ENCODE results near the gene RAD9A. TPM values are rescaled to one million over a fixed set of nuclear protein-coding genes. Genes with fewer than 3 reads are reported as not detected.

Gene RAD9A
- total RNA-seq, 1 donor from 2014 or later, result 9.4 TPM

- no peaks in the 10 kb centered on the region for H3K9me3 Mint-ChIP-seq (ENCODE audit: unreplicated experiment)
- Histone ChIP-seq H3K79me2 (ENCODE audit: insufficient read depth, low read length) (peaks cover 8% of the 10 kb centered on the region), H4K20me1 (ENCODE audit: insufficient read depth, low read length) (peaks cover 1% of the 10 kb centered on the region), H3K36me3 (ENCODE audit: insufficient read depth, low read length) (no peaks in the 10 kb centered on the region), H3K27me3 (ENCODE audit: insufficient read depth, low read length) (no peaks in the 10 kb centered on the region), H3K9ac (ENCODE audit: low read length) (no peak overlapping the region), H3K27ac (ENCODE audit: low read depth, low read length) (no peak overlapping the region), H2AFZ (ENCODE audit: low read depth, low read length) (no peak overlapping the region), H3K4me2 (ENCODE audit: low read length) (no peak overlapping the region), H3K4me3 (ENCODE audit: insufficient read depth, low read depth, low read length) (no peak overlapping the region), H3K4me1 (ENCODE audit: insufficient read depth, low read length) (peaks cover 36% of the 10 kb centered on the region), H3K9me3 (ENCODE audit: insufficient read depth, low read depth, low read length) (no peaks in the 10 kb centered on the region)
- peaks cover 15% of the 10 kb centered on the region for H3K4me1 Mint-ChIP-seq (ENCODE audit: low read depth, unreplicated experiment)
- H3K36me3 Mint-ChIP-seq (ENCODE audit: low read depth, unreplicated experiment), result no peaks in the 10 kb centered on the region
- DNase-seq (ENCODE audit: low read depth) (no peak), FAIRE-seq (no peak)
- no peak for TF ChIP-seq EZH2 (IDR thresholded peaks at IDR 0.05; ENCODE audit: insufficient read depth, low read length)
- no peak for TF ChIP-seq CTCF (IDR thresholded peaks at IDR 0.05; ENCODE audit: insufficient read depth, low read depth, low read length)
- peak overlapping the region; percentile 45 for H3K4me3 Mint-ChIP-seq (ENCODE audit: unreplicated experiment)
- no peak overlapping the region for H3K27ac Mint-ChIP-seq (ENCODE audit: unreplicated experiment)
- H3K27me3 Mint-ChIP-seq (ENCODE audit: low read depth, unreplicated experiment), result peaks cover 6% of the 10 kb centered on the region
These were observed 14.6 kb upstream of the RAD9A start for GRCh38 chr11:67376873-67377808.

- Mint-ChIP-seq H3K9me3 (ENCODE audit: unreplicated experiment) (no peaks in the 10 kb centered on the region), H3K4me1 (ENCODE audit: low read depth, unreplicated experiment) (peaks cover 16% of the 10 kb centered on the region), H3K36me3 (ENCODE audit: low read depth, unreplicated experiment) (no peaks in the 10 kb centered on the region), H3K4me3 (ENCODE audit: unreplicated experiment) (no peak overlapping the region), H3K27me3 (ENCODE audit: low read depth, unreplicated experiment) (peaks cover 6% of the 10 kb centered on the region), H3K27ac (ENCODE audit: unreplicated experiment) (no peak overlapping the region)
- Histone ChIP-seq H3K79me2 (ENCODE audit: insufficient read depth, low read length) (no peaks in the 10 kb centered on the region), H3K4me2 (ENCODE audit: low read length) (no peak overlapping the region), H3K36me3 (ENCODE audit: insufficient read depth, low read length) (no peaks in the 10 kb centered on the region), H3K4me1 (ENCODE audit: insufficient read depth, low read length) (peaks cover 35% of the 10 kb centered on the region), H3K4me3 (ENCODE audit: insufficient read depth, low read depth, low read length) (no peak overlapping the region), H4K20me1 (ENCODE audit: insufficient read depth, low read length) (no peaks in the 10 kb centered on the region), H3K9me3 (ENCODE audit: insufficient read depth, low read depth, low read length) (no peaks in the 10 kb centered on the region), H3K9ac (ENCODE audit: low read length) (no peak overlapping the region), H3K27me3 (ENCODE audit: insufficient read depth, low read length) (no peaks in the 10 kb centered on the region), H2AFZ (ENCODE audit: low read depth, low read length) (no peak overlapping the region), H3K27ac (ENCODE audit: low read depth, low read length) (no peak overlapping the region)
- DNase-seq (ENCODE audit: low read depth) (no peak), FAIRE-seq (no peak)
- no peak for TF ChIP-seq EZH2 (IDR thresholded peaks at IDR 0.05; ENCODE audit: insufficient read depth, low read length)
- no peak for TF ChIP-seq CTCF (IDR thresholded peaks at IDR 0.05; ENCODE audit: insufficient read depth, low read depth, low read length)
These were observed 13.2 kb upstream of the RAD9A start for GRCh38 chr11:67378544-67378943.

Measured in astrocyte (in vitro differentiated cells and primary cell).